SK-N-MC (cell line): ENCODE measurements around the gene MADCAM1.

Experiments
- DNase-seq: peaks from one replicate; pipeline ENCODE4 v3.0.0-alpha.2; 2011; ENCODE audit warnings: low read depth, low spot score
- H3K27ac ChIP-seq: fragments of 200-600 bp; sonication (generic); 2 replicates; pipeline ENCODE4 v1.5.1; 2016; ENCODE audit warnings: mixed run types
- H3K36me3 ChIP-seq: fragments of 200-600 bp; sonication (generic); 2 replicates; pipeline ENCODE4 v1.6.1; 2017; ENCODE audit warnings: antibody characterized with exemption, low read length, mixed read lengths; ENCODE audit not compliant: insufficient read depth
- H3K4me3 ChIP-seq: fragments of 200-600 bp; sonication (generic); 2 replicates; pipeline ENCODE4 v1.5.1; 2016
- H3K9ac ChIP-seq: fragments of 200-600 bp; sonication (generic); 2 replicates; pipeline ENCODE4 v1.8.0; 2017; ENCODE audit warnings: mixed run types, mixed read lengths; ENCODE audit not compliant: insufficient read length
- H3K9me3 ChIP-seq: fragments of 200-600 bp; sonication (generic); 2 replicates; pipeline ENCODE4 v1.6.1; 2017; ENCODE audit warnings: low read depth, mild to moderate bottlenecking, antibody characterized with exemption, low read length, moderate library complexity, mixed read lengths
- EZH2 ChIP-seq: fragments of 200-600 bp; sonication (generic); IDR thresholded peaks from one replicate; pipeline ENCODE4 v1.6.1; 2017; ENCODE audit warnings: antibody characterized with exemption
- FOXP2 ChIP-seq: optimal IDR thresholded peaks from 2 replicates; pipeline ENCODE3; 2011; ENCODE audit warnings: mild to moderate bottlenecking, moderate library complexity; ENCODE audit not compliant: insufficient read depth; ENCODE audit errors: extremely low read length, control extremely low read depth
- POLR2AphosphoS5 ChIP-seq: IDR thresholded peaks from 2 replicates; pipeline ENCODE4 v1.6.1; 2012; ENCODE audit warnings: mild to moderate bottlenecking, low read depth, low read length, borderline replicate concordance

Gene MADCAM1

GRCh38 chr19:484494-484893 lies 11.8 kb upstream of the MADCAM1 start:
- no peak for DNase-seq
- no peaks in the 10 kb centered on the region for H3K36me3 ChIP-seq
- no peak overlapping the region for H3K9ac ChIP-seq
- H3K9me3 ChIP-seq = no peaks in the 10 kb centered on the region
- no peak overlapping the region for H3K27ac ChIP-seq
- no peak overlapping the region for H3K4me3 ChIP-seq
- TF ChIP-seq POLR2AphosphoS5 = no peak
- no peak for TF ChIP-seq FOXP2
- TF ChIP-seq EZH2 = no peak

- no peak for DNase-seq
These were observed 11.2 kb upstream of the MADCAM1 start for GRCh38 chr19:485077-485476.

GRCh38 chr19:485583-486236 lies 10.6 kb upstream of the MADCAM1 start:
- no peak for TF ChIP-seq EZH2
- TF ChIP-seq POLR2AphosphoS5 = no peak
- TF ChIP-seq FOXP2 = no peak
- Histone ChIP-seq H3K27ac (no peak overlapping the region), H3K9me3 (no peaks in the 10 kb centered on the region), H3K9ac (no peak overlapping the region), H3K4me3 (no peak overlapping the region), H3K36me3 (no peaks in the 10 kb centered on the region)
- DNase-seq = no peak

More at GRCh38 chr19:485077-485476, 11.2 kb upstream of the MADCAM1 start:
- Histone ChIP-seq H3K27ac (no peak overlapping the region), H3K9ac (no peak overlapping the region), H3K36me3 (no peaks in the 10 kb centered on the region), H3K9me3 (no peaks in the 10 kb centered on the region), H3K4me3 (no peak overlapping the region)
- TF ChIP-seq FOXP2 (no peak), POLR2AphosphoS5 (no peak; the same call in 1 of the 2 replicates), EZH2 (no peak)

DNA sequence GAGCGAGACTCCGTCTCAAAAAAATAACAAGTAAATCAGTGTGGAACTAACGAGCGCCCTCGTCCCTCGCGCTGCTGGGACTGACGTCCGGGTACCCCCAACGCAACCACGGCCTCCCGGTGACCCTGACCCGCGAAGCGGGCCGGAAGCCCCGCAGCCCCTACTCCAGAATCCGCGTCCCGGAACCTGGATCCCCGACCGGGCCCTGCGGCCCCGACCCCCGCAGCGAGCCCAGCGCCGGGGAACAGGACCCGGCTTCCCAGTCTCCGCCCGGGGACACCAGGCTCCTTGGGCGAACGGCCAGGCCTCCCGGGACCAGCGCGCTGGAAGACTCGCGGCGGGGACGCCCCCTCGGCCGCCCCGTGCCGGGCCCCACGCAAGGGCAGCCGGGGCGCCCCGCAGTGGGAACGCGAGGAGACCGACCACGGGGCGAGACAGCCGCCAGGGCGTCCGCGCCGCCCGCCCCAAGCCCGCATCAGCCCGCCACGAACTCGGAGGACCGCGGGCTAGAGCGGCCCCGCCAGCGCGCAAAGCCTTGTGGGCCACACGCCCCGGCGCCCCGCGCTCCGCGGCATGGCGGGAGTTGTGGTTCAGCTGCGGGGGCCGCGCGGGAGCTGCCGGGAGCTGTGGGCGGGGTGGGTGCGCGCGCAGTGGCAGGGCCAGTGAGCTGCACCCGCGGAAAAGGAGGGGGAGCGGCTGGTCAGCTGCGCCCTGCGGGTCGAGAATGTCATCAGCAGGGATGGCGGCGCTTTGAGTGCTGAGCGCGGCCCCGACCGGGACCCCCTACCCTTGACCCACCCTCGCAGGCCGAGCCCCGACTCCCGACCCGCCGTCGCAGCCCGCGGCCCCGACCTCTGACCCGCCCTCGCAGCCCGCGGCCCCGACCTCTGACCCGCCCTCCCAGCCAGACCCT lies 7.5 kb upstream of the MADCAM1 start:
- Histone ChIP-seq H3K9ac (peak overlapping the region; percentile 98), H3K9me3 (no peaks in the 10 kb centered on the region), H3K27ac (peak overlapping the region; percentile 90), H3K4me3 (peak overlapping the region; percentile 93), H3K36me3 (no peaks in the 10 kb centered on the region)
- no peak for DNase-seq
- TF ChIP-seq FOXP2 = no peak
- no peak for TF ChIP-seq EZH2
- peak; percentile 82 for TF ChIP-seq POLR2AphosphoS5

DNA sequence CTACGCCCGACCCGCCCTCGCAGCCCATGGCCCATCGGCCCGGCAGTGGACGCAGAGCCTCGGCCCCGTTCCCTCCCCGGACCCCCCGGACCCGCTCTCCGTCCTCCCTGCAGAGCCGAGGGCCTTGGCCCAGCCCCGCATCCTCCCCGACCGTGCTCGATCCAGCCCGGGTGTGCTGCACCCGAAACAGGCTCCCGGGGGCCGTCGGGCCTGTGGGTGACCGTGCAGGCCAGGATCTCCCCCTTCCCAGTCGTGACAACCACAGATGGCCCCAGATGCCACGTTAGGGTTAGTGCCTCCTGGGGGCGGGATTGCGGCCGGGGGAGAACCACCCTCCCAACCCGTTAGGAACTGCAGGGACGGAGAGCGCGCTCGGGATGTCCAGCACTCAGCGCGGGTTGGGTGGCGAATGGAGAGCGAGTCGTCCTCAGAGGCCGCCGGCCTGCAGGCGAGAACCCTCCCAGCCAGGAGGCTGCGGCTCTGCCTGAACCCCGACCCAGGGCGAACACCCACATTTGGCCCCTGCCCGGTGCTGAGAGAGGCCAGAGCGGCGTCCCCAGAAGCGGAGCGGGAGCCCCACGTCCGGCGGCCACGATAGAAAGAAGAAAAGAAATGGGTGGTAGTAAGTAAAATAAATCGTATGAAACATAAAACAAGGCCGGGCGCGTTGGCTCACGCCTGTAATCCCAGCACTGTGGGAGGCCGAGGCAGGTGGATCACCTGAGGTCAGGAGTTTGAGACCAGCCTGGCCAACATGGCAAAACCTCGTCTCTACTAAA lies 6.7 kb upstream of the MADCAM1 start:
- H3K27ac ChIP-seq = no peak overlapping the region
- no peaks in the 10 kb centered on the region for H3K9me3 ChIP-seq
- H3K9ac ChIP-seq = peak overlapping the region; percentile 84
- TF ChIP-seq EZH2 = no peak
- no peak for TF ChIP-seq POLR2AphosphoS5
- TF ChIP-seq FOXP2 = no peak
- H3K4me3 ChIP-seq = peak overlapping the region; percentile 93
- H3K36me3 ChIP-seq = no peaks in the 10 kb centered on the region
- no peak for DNase-seq

- TF ChIP-seq EZH2 (no peak), FOXP2 (no peak), POLR2AphosphoS5 (no peak)
- Histone ChIP-seq H3K9me3 (no peaks in the 10 kb centered on the region), H3K27ac (peak overlapping the region; percentile 71), H3K36me3 (no peaks in the 10 kb centered on the region), H3K4me3 (no peak overlapping the region), H3K9ac (no peak overlapping the region)
- no peak for DNase-seq
These were observed 5.0 kb upstream of the MADCAM1 start for GRCh38 chr19:491146-491741.

DNA sequence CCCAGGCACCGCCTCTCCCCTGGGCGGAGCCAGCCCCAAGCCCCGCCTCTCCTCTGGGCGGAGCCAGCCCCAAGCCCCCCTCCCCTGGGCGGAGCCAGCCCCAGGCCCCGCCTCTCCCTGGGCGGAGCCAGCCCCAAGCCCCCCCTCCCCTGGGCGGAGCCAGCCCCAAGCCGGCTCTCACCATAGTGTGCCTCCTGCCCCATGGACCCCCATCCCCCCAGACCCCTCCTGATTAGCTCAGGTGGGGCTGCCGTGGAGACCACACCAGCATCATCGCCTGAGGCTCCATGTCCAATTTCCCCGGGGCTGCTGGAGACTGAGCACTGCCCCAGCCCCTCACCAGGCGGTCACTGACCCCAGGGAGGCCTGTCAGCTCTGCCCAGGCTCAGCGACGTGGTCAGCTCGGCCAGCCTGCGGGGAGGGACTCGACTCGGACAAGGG lies 4.2 kb upstream of the MADCAM1 start:
- TF ChIP-seq FOXP2 (no peak), POLR2AphosphoS5 (no peak), EZH2 (no peak)
- Histone ChIP-seq H3K4me3 (no peak overlapping the region), H3K9ac (no peak overlapping the region), H3K27ac (no peak overlapping the region), H3K36me3 (no peaks in the 10 kb centered on the region), H3K9me3 (no peaks in the 10 kb centered on the region)
- no peak for DNase-seq
